ENCODE measurements around the gene PAPPA2.

Gene PAPPA2

DNA sequence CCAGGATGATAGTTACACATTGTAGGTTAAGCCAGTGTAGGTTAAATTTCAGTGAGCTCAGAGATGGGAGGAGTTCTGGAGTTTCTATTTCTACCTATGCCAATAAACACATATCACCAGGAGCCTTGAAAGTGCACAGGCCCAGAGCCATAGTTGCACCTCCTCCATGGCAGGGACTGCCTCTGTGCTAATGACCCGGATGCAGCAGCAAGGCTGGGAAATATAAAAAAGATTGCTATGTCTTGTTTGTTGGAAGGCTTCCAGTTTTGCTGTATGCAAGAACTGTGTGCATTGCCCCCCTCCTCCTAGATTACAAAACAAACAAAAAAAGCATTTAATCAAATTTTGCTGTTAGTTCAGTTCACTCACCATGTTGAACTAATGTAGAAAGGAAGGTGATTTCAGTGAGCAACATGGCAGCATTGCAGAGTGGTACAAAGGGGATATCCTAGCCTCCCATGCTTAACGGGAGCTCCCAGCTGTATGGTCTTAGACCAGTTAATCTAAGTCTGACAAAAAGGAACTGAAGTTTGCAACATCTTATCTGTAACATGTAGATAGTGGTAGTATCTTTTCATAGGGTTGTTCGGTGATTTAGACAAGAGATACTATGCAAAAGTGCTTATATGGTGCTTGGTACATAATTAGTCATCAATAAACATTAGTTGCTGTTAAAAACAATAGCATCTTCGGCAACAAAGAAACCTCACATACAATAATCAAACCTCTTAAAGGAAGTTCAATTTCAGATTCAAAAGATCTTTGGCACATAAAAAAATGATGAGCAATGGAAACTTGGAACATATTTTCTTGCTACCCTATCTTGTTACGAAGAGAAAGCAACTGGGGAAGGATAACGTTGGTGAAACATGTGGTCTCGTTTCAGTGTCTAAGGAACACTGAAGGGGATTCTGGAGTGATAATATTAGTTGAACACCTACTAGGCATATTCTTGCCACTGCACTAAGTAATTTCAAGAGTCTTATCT lies 392.1 kb downstream of the PAPPA2 start:
- no peaks in the 10 kb centered on the region for H3K9me3 ChIP-seq (ENCODE audit: control insufficient read depth, insufficient read depth, low read depth, low read length)
- H3K4me3 ChIP-seq (ENCODE audit: low read depth, low read length), result no peak overlapping the region
- no peak overlapping the region for H3K27ac ChIP-seq (ENCODE audit: low read depth, low read length)
- H3K9ac ChIP-seq (ENCODE audit: low read length), result no peak overlapping the region
- no peaks in the 10 kb centered on the region; the same call in 1 of the 2 replicates for H3K4me1 ChIP-seq (ENCODE audit: control insufficient read depth, insufficient read depth, low read length)
- no peaks in the 10 kb centered on the region for H3K36me3 ChIP-seq (ENCODE audit: control insufficient read depth, insufficient read depth, low read length)
- no peaks in the 10 kb centered on the region for H3K27me3 ChIP-seq (ENCODE audit: control insufficient read depth, insufficient read depth, low read length)

GRCh38 chr1:176857632-176858031 lies 394.7 kb downstream of the PAPPA2 start:
- Histone ChIP-seq H3K9me3 (ENCODE audit: control insufficient read depth, insufficient read depth, low read depth, low read length) (no peaks in the 10 kb centered on the region), H3K36me3 (ENCODE audit: control insufficient read depth, insufficient read depth, low read length) (no peaks in the 10 kb centered on the region), H3K27me3 (ENCODE audit: control insufficient read depth, insufficient read depth, low read length) (no peaks in the 10 kb centered on the region), H3K4me1 (ENCODE audit: control insufficient read depth, insufficient read depth, low read length) (no peaks in the 10 kb centered on the region; the same call in 1 of the 2 replicates), H3K9ac (ENCODE audit: low read length) (no peak overlapping the region), H3K27ac (ENCODE audit: low read depth, low read length) (no peak overlapping the region), H3K4me3 (ENCODE audit: low read depth, low read length) (no peak overlapping the region)

DNA sequence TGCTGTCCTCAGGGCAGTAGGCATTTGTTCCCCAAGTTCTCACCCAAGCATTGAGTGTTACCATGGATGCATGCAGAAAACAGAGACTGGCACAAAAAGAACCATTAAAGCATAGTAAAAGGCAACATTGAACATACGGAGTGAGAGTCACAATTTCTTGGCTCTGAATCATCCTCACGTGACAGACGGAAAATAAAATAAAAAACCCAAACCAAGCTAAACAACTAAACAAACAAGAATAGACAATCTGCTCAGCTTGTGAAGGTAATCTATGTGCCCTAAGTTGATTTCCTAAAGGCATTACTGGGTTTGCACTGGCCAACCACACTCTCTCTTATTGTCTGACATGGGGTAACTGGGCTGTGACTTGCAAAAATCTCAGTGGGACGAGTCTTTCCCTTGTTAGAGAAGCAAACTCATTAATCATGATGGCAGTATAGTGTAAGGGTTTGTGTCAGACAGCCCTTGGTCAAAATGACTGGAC lies 395.5 kb downstream of the PAPPA2 start:
- no peak overlapping the region for H3K4me3 ChIP-seq (ENCODE audit: low read depth, low read length)
- H3K27ac ChIP-seq (ENCODE audit: low read depth, low read length), result no peak overlapping the region

GRCh38 chr1:176863613-176864012 lies 400.6 kb downstream of the PAPPA2 start:
- Histone ChIP-seq H3K27ac (ENCODE audit: low read depth, low read length) (no peak overlapping the region), H3K9ac (ENCODE audit: low read length) (no peak overlapping the region), H3K9me3 (ENCODE audit: control insufficient read depth, insufficient read depth, low read depth, low read length) (no peaks in the 10 kb centered on the region), H3K27me3 (ENCODE audit: control insufficient read depth, insufficient read depth, low read length) (no peaks in the 10 kb centered on the region), H3K4me3 (ENCODE audit: low read depth, low read length) (no peak overlapping the region), H3K4me1 (ENCODE audit: control insufficient read depth, insufficient read depth, low read length) (no peaks in the 10 kb centered on the region), H3K36me3 (ENCODE audit: control insufficient read depth, insufficient read depth, low read length) (no peaks in the 10 kb centered on the region)

More for the DNA sequence above, 395.5 kb downstream of the PAPPA2 start:
- Histone ChIP-seq H3K4me1 (ENCODE audit: control insufficient read depth, insufficient read depth, low read length) (no peaks in the 10 kb centered on the region; the same call in 1 of the 2 replicates), H3K27me3 (ENCODE audit: control insufficient read depth, insufficient read depth, low read length) (no peaks in the 10 kb centered on the region), H3K9ac (ENCODE audit: low read length) (no peak overlapping the region), H3K36me3 (ENCODE audit: control insufficient read depth, insufficient read depth, low read length) (no peaks in the 10 kb centered on the region), H3K9me3 (ENCODE audit: control insufficient read depth, insufficient read depth, low read depth, low read length) (no peaks in the 10 kb centered on the region)

DNA sequence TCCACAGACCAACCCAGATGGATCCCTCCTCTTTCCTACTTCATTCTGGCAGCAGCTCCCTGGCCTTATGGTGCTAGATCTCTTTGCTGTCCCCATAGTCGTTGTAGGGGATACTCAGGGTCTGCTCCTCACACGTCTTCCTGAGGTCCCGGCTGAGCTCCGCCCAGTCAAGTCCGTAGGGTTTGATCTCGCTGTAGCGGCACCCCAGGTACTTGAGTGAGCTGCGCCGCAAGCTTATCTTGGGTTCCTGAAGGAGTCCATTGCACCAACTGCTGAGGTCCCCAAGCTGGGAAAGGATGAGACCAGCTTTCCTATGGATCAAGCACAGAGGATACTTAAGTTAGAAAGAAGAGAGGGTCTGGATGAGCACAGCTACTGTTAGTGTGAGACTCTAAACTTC lies 401.2 kb downstream of the PAPPA2 start:
- Histone ChIP-seq H3K27ac (ENCODE audit: low read depth, low read length) (no peak overlapping the region), H3K4me3 (ENCODE audit: low read depth, low read length) (no peak overlapping the region), H3K9ac (ENCODE audit: low read length) (no peak overlapping the region), H3K9me3 (ENCODE audit: control insufficient read depth, insufficient read depth, low read depth, low read length) (no peaks in the 10 kb centered on the region), H3K27me3 (ENCODE audit: control insufficient read depth, insufficient read depth, low read length) (no peaks in the 10 kb centered on the region), H3K36me3 (ENCODE audit: control insufficient read depth, insufficient read depth, low read length) (no peaks in the 10 kb centered on the region), H3K4me1 (ENCODE audit: control insufficient read depth, insufficient read depth, low read length) (no peaks in the 10 kb centered on the region)

GRCh38 chr1:176866011-176866714 lies 403.2 kb downstream of the PAPPA2 start:
- Histone ChIP-seq H3K9ac (ENCODE audit: low read length) (no peak overlapping the region), H3K4me3 (ENCODE audit: low read depth, low read length) (no peak overlapping the region)

GRCh38 chr1:176869577-176869976 lies 406.6 kb downstream of the PAPPA2 start:
- H3K27ac ChIP-seq (ENCODE audit: low read depth, low read length), result no peak overlapping the region
- H3K4me1 ChIP-seq (ENCODE audit: control insufficient read depth, insufficient read depth, low read length), result no peaks in the 10 kb centered on the region
- H3K9me3 ChIP-seq (ENCODE audit: control insufficient read depth, insufficient read depth, low read depth, low read length), result no peaks in the 10 kb centered on the region
- no peaks in the 10 kb centered on the region for H3K27me3 ChIP-seq (ENCODE audit: control insufficient read depth, insufficient read depth, low read length)
- H3K9ac ChIP-seq (ENCODE audit: low read length), result no peak overlapping the region
- H3K36me3 ChIP-seq (ENCODE audit: control insufficient read depth, insufficient read depth, low read length), result no peaks in the 10 kb centered on the region
- H3K4me3 ChIP-seq (ENCODE audit: low read depth, low read length), result no peak overlapping the region

More at GRCh38 chr1:176866011-176866714, 403.2 kb downstream of the PAPPA2 start:
- no peak overlapping the region for H3K27ac ChIP-seq (ENCODE audit: low read depth, low read length)
- no peaks in the 10 kb centered on the region for H3K27me3 ChIP-seq (ENCODE audit: control insufficient read depth, insufficient read depth, low read length)
- no peaks in the 10 kb centered on the region for H3K9me3 ChIP-seq (ENCODE audit: control insufficient read depth, insufficient read depth, low read depth, low read length)
- H3K4me1 ChIP-seq (ENCODE audit: control insufficient read depth, insufficient read depth, low read length), result no peaks in the 10 kb centered on the region
- no peaks in the 10 kb centered on the region for H3K36me3 ChIP-seq (ENCODE audit: control insufficient read depth, insufficient read depth, low read length)

DNA sequence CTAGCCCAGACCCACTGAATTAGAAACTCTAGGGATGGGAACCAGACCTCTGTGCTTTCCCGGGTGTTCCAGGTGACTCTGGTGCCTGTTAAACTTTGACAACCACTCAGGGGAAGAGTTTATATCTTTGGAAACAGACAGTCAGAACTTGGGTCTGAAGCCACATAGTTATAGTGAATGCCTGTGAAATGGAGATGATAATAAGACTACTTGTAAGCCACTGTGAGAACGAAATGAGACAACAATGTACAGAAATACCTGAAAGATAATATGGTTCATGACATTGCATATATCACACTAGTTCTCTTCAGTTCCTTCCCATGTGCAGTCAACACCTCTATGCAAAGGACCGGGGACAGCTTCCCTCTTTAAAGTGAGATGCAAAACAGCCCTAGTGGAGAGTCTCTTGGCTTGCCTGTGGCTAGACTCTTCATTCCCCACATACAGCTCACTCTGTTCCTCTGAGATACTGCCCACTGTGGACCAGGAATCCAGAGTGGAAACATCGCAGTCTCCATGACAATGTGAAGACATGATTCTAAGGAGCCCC lies 414.1 kb downstream of the PAPPA2 start:
- no peaks in the 10 kb centered on the region for H3K27me3 ChIP-seq (ENCODE audit: control insufficient read depth, insufficient read depth, low read length)
- H3K27ac ChIP-seq (ENCODE audit: low read depth, low read length), result no peak overlapping the region
- H3K4me1 ChIP-seq (ENCODE audit: control insufficient read depth, insufficient read depth, low read length), result peaks cover 3% of the 10 kb centered on the region; the same call in 1 of the 2 replicates
- no peak overlapping the region for H3K4me3 ChIP-seq (ENCODE audit: low read depth, low read length)
- no peaks in the 10 kb centered on the region for H3K9me3 ChIP-seq (ENCODE audit: control insufficient read depth, insufficient read depth, low read depth, low read length)
- no peaks in the 10 kb centered on the region for H3K36me3 ChIP-seq (ENCODE audit: control insufficient read depth, insufficient read depth, low read length)
- H3K9ac ChIP-seq (ENCODE audit: low read length), result no peak overlapping the region

DNA sequence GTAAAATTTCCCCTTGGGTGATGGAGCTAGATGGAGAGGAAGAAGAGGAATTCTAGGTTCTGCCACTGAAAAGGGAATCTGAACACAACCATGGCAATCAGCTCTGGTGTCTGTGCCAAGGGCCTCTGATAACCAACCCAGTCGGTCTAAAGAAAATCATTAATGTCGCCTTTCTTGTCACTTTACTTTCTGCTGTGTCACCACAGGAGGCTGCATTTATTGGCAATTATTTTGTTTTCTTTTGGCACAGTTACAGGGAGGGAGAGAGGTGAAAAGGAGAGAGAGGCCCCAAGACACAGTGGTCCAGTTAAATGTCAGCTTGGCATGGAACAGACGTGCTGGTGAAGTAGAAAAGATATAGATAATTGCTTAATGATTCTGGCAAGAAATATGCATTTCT lies 414.6 kb downstream of the PAPPA2 start:
- H3K9ac ChIP-seq (ENCODE audit: low read length), result no peak overlapping the region
- H3K27me3 ChIP-seq (ENCODE audit: control insufficient read depth, insufficient read depth, low read length), result no peaks in the 10 kb centered on the region
- no peaks in the 10 kb centered on the region for H3K9me3 ChIP-seq (ENCODE audit: control insufficient read depth, insufficient read depth, low read depth, low read length)
- H3K36me3 ChIP-seq (ENCODE audit: control insufficient read depth, insufficient read depth, low read length), result no peaks in the 10 kb centered on the region
- no peak overlapping the region for H3K4me3 ChIP-seq (ENCODE audit: low read depth, low read length)
- no peak overlapping the region for H3K27ac ChIP-seq (ENCODE audit: low read depth, low read length)
- H3K4me1 ChIP-seq (ENCODE audit: control insufficient read depth, insufficient read depth, low read length), result peaks cover 3% of the 10 kb centered on the region; the same call in 1 of the 2 replicates

DNA sequence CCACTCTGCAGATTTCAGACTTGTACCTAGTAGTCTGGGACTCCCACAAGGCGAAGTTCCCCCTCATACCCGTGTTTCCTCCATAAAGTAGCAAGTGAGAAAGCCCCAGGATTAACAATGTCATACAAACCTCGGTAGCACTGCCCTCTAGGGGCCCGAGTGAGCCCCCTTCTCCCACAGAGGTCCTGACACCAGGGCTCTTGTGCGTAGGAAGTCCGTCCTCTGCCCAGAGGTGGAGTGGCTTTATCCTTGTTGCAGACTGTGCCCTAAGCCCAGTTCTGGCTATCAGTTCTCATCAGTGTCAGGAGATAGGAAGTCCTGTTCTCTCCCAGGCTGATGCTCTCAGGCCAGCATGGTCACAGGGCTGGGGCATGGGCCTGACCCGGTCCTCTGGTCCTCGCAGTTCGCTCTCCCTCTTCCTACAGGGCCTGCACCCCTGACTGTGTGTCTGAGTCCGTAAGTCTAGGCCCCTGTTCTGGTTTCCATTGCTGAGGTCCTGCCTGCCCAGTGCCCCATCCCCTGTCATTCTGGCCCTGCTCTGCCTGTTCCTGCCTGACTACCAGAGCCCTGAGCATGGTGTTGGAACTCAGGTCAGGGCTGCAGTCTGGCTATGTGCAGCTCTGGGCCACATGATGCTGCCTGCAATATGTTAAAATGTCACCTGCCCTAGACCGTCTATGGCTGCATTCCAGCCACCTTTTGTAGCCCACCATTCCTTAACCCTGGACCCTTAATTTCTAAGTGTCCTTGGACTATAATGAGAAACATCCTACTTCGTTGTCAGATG lies 416.0 kb downstream of the PAPPA2 start:
- Histone ChIP-seq H3K4me1 (ENCODE audit: control insufficient read depth, insufficient read depth, low read length) (peaks cover 3% of the 10 kb centered on the region; the same call in 1 of the 2 replicates), H3K9me3 (ENCODE audit: control insufficient read depth, insufficient read depth, low read depth, low read length) (no peaks in the 10 kb centered on the region), H3K27ac (ENCODE audit: low read depth, low read length) (no peak overlapping the region), H3K36me3 (ENCODE audit: control insufficient read depth, insufficient read depth, low read length) (no peaks in the 10 kb centered on the region), H3K4me3 (ENCODE audit: low read depth, low read length) (no peak overlapping the region), H3K27me3 (ENCODE audit: control insufficient read depth, insufficient read depth, low read length) (no peaks in the 10 kb centered on the region), H3K9ac (ENCODE audit: low read length) (no peak overlapping the region)

All from HUES6 (cell line).